ENCODE data around the gene PPFIA1. TPM values are rescaled to one million over a fixed set of nuclear protein-coding genes. Genes with fewer than 3 reads are reported as not detected.

Gene PPFIA1
- total and polyA plus RNA-seq, 11 donors = 15.8 to 53.1 (median 39.1) TPM

DNA sequence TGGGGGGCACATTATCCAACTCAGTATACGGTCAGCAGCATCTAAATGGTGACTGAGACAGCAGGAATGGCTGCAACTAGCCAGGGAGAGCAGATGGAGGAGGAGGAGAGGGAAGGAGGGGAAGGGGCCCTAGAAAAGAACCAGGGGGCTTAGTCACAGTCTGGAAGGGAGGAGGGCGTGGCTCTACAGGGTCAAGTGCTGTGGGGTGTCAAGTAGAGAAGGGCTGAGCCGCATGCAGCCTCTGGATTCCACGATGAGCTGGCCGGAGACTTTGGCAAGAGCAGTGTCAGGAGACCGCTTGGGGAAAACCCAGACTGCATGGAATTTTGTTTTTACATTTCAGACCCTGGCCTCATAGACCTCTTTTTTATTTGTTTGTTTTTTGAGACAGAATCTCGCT, 25.8 kb upstream of the PPFIA1 start:
- Histone ChIP-seq H3K27me3 (peaks cover 0 to 3% (median 0%) of the 10 kb centered on the region in 9 donors), H3K4me1 (no peaks in the 10 kb centered on the region), H3K27ac (no peak overlapping the region), H3K36me3 (no peaks in the 10 kb centered on the region), H3K4me3 (no peak overlapping the region), H3K9me3 (no peaks in the 10 kb centered on the region)
- no peak for DNase-seq
- TF ChIP-seq, protein P1, sequence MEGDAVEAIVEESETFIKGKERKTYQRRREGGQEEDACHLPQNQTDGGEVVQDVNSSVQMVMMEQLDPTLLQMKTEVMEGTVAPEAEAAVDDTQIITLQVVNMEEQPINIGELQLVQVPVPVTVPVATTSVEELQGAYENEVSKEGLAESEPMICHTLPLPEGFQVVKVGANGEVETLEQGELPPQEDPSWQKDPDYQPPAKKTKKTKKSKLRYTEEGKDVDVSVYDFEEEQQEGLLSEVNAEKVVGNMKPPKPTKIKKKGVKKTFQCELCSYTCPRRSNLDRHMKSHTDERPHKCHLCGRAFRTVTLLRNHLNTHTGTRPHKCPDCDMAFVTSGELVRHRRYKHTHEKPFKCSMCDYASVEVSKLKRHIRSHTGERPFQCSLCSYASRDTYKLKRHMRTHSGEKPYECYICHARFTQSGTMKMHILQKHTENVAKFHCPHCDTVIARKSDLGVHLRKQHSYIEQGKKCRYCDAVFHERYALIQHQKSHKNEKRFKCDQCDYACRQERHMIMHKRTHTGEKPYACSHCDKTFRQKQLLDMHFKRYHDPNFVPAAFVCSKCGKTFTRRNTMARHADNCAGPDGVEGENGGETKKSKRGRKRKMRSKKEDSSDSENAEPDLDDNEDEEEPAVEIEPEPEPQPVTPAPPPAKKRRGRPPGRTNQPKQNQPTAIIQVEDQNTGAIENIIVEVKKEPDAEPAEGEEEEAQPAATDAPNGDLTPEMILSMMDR (IDR thresholded peaks at IDR 0.05) = no peak
- no peak for TF ChIP-seq POLR2A (IDR thresholded peaks at IDR 0.05)
- 64 to 75% (median 67%) methylated on average over 7 of the region's 7 CpGs for WGBS, 4 donors
- ATAC-seq = no peak
- intact Hi-C loops (cut with DNase I) = no loop called here

DNA sequence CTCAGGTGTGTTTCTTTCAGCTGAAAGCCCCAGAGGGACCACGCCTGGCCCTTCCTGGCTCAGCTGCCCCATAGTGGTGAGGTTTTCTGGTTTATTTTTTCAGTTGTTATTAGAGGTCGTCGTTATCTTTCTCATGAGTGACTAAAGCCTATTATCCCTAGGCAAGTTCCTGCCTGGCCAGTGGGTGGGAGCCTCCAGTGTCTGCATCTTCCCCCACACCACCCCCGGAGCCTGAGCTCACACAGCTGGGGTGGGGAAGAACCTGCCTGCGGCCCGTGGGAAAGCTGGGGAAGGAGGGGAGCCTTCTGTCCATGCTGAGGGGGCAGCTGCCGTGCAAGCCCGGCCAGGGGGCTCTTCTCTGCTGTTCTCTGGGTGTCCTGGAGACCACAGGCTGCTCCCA, 24.3 kb upstream of the PPFIA1 start:
- no peak overlapping the region for H3K4me3 ChIP-seq
- ATAC-seq = no peak
- intact Hi-C loops (cut with DNase I) = no loop called here
- WGBS, 4 donors = 41 to 53% (median 46%) methylated on average over 8 of the region's 8 CpGs
- no peaks in the 10 kb centered on the region for H3K4me1 ChIP-seq
- H3K36me3 ChIP-seq = no peaks in the 10 kb centered on the region
- H3K27ac ChIP-seq = no peak overlapping the region
- H3K27me3 ChIP-seq = no peaks in the 10 kb centered on the region
- no peak for DNase-seq
- no peaks in the 10 kb centered on the region for H3K9me3 ChIP-seq
- TF ChIP-seq POLR2A (IDR thresholded peaks at IDR 0.05) = no peak
- TF ChIP-seq, protein P1 (IDR thresholded peaks at IDR 0.05) = no peak

DNA sequence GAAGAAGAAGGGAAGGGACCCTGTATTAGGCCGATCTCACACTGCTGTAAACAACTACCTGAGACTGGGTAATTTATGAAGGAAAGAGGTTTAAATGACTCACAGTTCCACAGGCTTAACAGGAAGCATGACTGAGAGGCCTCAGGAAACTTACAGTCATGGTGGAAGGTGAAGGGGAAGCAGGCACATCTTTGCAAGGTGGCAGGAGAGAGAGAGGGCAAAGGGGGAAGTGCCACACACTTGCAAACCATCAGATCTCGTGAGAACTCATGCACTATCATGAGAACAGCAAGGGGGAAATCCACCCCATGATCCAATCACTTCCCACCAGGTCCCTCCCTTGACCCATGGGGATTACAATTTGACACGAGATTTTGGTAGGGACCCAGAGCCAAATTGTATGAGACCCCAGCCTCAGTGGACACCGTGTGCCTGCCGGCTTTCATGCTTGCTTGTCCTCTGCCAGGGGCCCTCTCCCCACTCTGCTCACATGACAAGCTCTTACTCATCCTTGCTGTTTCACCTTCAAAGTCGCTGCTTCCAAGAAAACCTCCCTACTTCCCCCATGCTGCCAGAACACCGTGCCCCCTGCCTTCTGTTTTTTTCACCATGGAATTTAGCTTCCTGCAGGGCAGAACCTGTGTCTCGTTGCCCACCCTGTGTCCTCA, 23.3 kb upstream of the PPFIA1 start:
- Histone ChIP-seq H3K4me1 (peaks cover 0 to 3% (median 0%) of the 10 kb centered on the region in 12 donors), H3K4me3 (no peak overlapping the region), H3K27me3 (no peaks in the 10 kb centered on the region), H3K27ac (no peak overlapping the region), H3K36me3 (no peaks in the 10 kb centered on the region), H3K9me3 (no peaks in the 10 kb centered on the region)
- WGBS, 4 donors = 58 to 65% (median 62%) methylated on average over 8 of the region's 8 CpGs
- intact Hi-C loops (cut with DNase I) = no loop called here
- no peak for ATAC-seq
- no peak for TF ChIP-seq POLR2A (IDR thresholded peaks at IDR 0.05)
- TF ChIP-seq, protein P1 (IDR thresholded peaks at IDR 0.05) = no peak
- no peak for DNase-seq

DNA sequence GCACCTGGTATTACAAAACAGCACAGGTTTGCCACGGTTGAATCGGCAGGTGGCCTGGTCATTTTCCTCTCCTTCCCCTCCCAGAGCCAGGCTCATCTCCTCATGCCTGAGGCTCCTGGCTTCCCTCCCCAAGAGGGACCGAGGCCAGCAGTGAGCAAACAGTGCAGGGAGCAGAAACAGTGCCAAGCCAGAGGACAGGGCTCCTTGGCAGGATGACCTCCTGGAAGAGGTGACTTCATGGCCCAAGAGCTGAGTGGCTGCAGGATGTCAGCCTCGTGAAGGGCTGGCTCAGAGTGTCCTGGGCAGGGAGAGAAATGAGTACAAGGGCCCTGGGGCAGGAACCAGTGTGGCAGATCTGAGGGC, 22.8 kb upstream of the PPFIA1 start:
- intact Hi-C loops (cut with DNase I) = no loop called here
- ATAC-seq (peak; percentile 38 to 90 (median 60)), DNase-seq (peak in 3 of 5 donors; percentile 58 to 71 (median 70))
- Histone ChIP-seq H3K9me3 (no peaks in the 10 kb centered on the region), H3K4me1 (peaks cover 0 to 3% (median 0%) of the 10 kb centered on the region in 12 donors), H3K36me3 (no peaks in the 10 kb centered on the region), H3K27ac (no peak overlapping the region), H3K4me3 (no peak overlapping the region), H3K27me3 (no peaks in the 10 kb centered on the region)
- TF ChIP-seq, protein P1 (IDR thresholded peaks at IDR 0.05) = no peak
- TF ChIP-seq POLR2A (IDR thresholded peaks at IDR 0.05) = no peak
- WGBS, 4 donors = 32 to 54% (median 42%) methylated on average over 4 of the region's 4 CpGs
